Hindlimb muscle (tissue), 1 donor: ENCODE data around the gene NPAS3. TPM values are rescaled to one million over a fixed set of nuclear protein-coding genes. Genes with fewer than 3 reads are reported as not detected.
A peak's percentile ranks its signal among the peaks of the same experiment; 100 is the strongest.

ENCODE experiments used
- DNase-seq: peaks from one replicate; pipeline ENCODE4 v3.0.0-alpha.2; 2013
- polyA plus RNA-seq: library from polyadenylated mRNA; unstranded; fragments of 120-200 nt; gene quantifications from one replicate; pipeline ENCODE4 v1.2.1, GENCODE V29; 2013; ENCODE audit not compliant: insufficient read length

NPAS3 gene
- polyA plus RNA-seq, 1 donor, result 3.8 TPM

DNA sequence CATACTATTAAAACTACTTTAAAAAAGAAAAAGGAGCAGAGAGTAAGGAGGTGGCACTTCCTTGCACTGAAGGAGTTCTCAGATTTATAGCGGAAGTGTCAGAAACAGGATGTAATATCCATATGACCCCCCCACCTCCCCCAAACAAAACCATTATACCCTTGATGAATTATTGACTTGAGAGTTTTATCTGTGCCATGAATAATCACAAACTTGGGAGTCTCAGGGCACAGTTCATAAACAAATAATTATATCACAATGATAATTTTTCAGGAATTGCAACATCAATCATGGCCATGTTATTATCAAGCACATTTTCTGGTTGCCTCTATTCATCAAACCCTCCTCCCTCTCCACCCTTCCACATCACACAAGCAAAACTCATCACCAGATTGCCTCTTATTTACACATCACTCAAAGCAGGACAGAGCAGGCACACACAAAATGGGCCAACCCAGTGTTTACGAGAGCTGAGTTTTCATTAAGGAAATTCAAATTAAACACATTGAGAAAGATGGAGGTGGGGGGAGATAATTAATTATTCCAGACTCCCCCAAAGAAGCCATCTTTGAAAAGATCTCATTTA is 870.8 kb downstream of the NPAS3 start:
- no peak for DNase-seq

DNA sequence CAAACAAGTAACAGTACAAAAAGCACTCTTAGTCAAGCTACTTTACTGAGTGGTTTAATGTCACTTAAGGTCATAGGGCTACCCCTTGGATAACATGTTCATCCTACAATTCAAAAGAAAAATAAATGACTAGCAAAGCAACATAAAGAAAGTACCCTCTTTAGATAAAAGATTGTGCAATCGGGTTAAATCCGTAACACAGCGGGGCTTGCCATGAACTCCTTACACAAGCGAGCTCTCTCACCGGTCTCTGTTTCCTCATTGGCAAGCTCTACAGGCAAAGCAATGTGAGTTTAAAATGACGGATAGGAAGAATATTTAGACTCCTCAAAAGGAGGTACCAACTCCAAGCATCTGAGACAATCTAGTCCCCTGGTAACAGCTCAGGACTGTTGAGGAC is 871.6 kb downstream of the NPAS3 start:
- no peak for DNase-seq

DNA sequence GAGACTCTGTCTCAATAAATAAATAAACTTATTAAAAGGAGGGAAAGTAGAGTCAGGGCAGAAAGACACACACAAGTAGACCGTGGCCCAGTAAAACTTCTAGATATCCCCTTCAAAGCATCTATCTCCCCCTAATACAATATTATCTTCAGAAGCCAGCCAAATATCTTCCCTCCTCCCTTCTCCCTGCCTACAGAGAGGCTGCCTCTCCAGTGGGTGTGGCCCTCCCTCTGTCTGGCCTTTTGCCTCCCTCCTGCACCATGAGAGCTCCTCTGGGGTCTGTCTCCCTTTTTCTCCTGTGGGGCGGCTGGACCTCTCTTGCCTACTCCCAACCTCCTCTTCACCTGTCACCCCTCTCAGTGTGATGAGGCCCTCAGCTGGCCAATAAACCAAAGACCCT is 873.0 kb downstream of the NPAS3 start:
- DNase-seq, result no peak

DNA sequence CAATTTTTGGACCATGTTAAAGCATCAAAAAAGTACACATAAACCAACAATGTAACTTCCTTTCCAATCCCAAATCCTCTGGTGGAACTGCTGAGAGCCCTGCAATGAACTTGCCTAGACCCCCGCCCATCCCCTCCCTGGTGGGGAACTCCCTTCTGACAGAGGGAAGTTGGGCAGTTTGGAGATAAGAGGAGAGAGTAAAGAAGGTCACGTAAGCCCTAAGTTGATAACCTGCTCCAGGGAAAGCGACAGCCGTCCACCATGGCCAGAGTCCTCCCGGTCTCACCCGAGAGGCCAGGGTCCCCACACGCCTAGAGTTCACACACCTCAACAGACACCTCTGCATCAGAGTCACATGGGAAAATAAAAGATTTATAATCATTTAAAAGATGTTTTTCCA is 873.5 kb downstream of the NPAS3 start:
- DNase-seq, result no peak

DNA sequence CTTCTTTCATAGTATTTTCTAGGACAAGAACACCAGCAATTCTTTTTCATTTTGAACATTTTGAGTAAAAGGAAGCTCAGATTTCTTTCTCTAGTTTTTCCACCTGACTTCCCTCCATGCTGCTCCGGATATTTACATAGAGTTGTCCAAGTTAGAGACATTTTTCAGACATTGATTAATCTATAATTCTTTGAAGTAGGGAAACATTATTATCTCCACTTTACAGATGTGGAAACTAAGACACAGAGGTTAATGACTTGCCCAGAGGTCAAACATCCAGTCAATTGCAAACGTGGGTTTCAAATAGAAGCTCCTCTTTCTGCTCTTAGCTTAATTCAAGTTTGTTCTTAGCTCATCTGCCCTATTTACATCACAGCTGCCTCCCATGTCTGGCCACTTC is 873.9 kb downstream of the NPAS3 start:
- DNase-seq, result no peak

DNA sequence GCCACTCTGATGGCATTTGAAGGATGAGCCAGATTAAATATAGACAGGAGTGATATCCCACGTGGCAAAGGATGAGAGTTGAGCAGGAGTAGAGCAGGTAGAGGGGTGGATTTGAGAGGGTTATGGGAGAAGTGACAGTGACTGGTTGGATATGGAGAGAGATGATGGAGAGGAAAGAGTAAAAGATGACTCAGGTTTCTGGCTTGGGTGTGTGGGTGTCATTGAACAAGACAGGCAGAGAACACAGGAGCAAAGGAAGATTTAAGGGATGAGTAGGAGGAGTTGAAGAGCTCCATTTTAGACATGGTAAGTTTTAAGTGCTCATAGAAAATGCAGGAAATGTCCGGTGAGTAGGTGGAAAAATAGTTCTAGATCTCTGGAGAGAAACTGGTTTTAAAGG is 875.3 kb downstream of the NPAS3 start:
- no peak for DNase-seq

DNA sequence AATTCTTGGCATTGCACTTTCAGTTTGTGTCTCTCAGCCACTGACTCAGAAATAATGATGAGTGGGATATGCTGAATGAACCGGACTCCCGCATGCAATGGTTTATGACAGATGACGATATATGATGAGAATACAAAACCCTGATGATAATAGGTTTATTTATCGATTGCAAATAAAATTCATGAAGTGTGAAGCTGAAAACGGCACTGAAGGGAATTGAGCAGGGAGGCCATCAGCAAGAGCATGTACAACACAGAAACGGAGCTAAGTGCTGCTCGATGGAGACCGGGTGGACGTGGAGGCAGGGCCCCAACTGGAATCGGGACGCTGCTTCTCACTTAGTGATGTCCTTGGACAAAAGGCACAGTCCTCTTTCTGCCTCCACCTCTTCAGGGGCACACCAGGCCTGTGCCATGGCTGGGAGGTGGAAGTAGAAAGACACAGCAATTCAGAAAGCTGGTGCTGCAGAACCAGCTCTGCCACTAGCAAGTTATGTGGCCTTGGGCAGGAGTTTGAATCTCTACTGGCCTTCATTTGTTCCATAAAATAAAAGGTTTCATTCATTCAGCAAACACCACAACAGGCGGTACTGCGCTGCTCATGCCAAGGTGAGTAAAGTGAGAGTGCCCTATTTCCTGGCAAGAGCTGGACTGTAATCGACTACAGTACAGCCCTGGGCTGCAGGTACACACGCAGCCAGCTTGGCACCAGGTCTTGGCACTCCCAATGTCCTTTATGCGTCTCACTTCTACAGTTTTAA is 895.2 kb downstream of the NPAS3 start:
- DNase-seq, result no peak

DNA sequence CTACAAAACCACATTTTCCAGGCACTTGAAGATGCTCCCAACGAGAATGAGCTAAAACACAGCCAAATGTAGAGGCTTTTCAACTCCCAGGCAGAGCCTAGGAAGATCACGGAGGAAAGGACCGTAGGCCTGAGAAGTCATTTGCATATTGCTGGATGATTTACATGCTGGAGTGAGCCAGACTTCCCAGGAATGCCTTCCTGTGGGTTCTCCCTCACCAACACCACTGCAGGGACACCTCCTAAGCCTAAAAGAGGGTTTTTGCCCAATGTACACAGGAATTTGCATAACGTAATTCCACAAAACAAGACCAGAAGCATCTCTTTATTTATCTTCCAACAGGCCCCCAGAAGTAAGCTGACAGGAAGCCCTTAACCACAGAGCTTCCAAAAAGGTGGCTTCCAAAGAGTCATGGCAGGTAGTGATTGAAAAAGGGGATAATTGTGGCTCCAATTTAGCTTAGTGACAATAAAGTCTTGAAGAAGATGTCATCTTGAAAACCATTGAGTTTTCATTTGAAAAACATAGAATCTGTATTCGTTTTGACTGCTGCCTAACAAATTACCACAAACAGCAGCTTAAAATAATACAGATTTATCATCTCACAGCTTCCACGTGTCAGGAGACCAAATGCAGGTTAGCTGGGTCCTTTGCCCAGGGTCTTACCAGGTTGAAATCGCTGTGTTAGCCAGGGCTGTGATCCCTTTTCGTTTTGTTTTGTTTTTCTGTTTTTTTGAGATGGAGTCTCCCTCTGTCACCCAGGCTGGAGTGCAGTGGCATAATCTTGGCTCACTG is 896.0 kb downstream of the NPAS3 start:
- no peak for DNase-seq

DNA sequence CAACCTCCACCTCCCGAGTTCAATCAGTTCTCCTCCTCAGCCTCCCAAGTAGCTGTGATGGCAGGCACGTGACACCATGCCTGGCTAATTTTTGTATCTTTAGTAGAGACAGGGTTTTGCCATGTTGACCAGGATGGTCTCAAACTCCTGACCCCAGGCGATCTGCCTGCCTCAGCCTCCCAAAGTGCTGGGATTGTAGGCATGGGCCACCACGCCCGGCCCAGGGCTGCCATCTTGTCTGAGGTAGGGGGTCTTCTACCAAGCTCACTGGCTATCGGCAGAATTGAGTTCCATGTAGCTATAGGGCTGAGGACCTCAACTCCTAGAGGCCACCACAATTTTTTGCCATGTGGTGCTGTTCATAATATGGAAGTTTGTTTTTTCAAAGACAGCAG is 896.6 kb downstream of the NPAS3 start:
- no peak for DNase-seq

DNA sequence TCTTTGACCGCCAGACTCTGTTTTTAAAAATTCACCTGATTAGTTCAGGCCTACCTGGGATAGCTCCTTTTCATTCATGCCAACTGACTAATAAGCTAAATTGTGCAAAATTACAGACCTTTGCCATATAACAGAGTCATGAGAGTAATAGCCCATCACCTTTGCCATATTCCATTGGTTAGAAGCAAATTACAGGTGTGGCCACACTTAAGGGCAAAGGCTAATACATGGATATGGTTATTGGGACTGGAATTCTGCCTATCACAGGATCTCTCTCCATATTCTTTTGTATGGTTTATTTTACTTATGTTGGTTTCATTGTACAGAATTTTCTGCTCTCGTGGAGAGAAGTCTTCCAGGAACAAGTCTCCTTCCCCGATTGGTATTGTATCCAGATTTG is 897.0 kb downstream of the NPAS3 start:
- no peak for DNase-seq

DNA sequence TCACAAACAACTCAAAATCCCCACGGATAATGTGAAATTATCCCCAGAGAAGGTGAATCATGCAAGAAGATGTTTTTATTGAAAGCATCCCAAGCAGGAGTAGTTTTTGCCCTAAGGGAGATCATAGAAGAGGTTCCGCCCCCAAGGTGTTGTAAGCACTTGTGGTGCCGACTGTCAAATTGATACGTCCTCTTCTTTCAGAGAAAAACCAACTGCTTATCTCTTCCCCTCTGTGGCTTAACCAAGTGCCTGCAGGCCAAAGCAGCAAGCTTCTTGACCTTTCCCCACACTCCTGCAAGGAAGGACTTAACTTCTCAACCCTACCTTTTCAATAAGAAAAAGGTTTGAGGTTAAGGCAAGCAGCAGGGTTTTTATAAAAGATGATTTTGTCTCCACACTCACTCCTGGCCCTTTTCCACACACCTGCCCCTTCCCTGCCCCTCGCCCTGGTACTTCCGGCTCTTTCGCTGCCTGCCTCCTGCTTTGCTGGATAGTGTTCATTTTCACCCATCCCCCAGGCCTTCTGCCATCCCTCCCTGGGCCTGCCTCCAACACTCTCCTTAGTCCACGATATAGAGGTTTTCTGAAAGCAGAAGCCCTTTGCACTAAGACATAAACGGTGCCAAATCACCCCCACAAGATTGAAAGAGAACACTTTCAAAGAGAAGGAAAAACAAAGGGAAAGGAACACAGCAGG is 897.7 kb downstream of the NPAS3 start:
- no peak for DNase-seq

DNA sequence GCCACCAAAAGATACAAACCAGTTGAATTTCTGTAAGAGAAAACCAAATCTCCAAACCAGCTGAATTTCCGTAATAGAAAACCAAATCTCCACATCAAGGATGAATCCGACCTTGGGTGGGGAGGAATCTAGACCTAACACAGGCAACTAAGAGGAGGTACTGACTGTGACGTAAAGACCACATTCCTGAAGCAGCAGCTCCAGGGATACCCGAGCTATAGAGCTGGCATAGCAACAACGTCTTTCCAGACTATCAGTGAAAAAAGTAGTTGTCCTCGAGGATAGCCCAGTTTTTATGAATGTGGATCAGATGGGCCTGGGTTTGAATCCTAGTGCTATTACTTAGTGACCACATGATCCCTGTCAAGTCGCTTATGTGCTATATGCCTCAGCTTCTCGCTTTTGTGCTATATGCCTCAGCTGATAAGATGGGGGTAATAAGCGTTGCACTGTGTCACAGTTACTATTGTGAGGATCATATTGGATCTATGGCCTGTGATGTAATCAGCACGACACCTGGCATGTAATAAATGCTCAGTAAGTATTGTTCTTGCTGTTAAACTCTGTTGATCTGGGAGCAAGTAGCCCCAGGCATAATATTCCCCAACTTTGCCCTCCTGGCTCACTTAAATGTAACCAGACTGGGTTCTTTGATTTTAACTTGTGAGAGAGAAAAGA is 898.4 kb downstream of the NPAS3 start:
- no peak for DNase-seq

DNA sequence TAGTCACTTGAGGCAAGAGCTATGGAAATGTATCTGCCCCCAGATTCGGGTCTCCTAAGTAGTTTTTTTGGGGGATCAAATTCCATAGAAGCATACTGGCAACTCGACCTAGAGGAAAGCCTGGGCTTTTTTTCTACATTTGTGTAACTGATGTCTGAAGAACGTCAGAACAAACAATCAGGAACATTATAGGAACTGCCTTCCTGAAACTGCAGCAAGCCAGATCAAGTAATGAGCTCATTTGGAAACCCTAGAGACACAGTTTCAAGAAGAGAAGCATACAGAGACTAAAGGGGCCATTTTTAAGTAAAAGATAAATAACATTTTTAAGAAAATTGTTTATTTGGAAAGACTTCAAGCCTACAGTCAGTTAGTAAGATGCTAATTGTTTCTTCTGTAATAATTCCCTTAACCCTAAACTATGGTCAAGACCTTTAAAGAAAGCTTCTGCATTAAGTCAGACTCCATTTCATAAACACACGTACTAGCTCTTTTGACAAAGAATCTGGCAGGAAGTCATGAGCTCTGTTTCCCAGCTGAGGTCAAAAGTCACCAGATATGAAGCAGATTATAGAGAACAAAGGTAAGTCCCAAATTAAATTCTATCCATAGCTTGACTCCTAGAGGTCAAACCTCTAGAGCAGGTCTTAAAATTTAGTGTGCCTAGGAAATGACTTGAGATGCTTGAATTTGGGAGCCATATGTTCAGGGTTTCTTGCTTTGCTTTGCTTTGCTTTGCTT is 899.4 kb downstream of the NPAS3 start:
- DNase-seq, result no peak

DNA sequence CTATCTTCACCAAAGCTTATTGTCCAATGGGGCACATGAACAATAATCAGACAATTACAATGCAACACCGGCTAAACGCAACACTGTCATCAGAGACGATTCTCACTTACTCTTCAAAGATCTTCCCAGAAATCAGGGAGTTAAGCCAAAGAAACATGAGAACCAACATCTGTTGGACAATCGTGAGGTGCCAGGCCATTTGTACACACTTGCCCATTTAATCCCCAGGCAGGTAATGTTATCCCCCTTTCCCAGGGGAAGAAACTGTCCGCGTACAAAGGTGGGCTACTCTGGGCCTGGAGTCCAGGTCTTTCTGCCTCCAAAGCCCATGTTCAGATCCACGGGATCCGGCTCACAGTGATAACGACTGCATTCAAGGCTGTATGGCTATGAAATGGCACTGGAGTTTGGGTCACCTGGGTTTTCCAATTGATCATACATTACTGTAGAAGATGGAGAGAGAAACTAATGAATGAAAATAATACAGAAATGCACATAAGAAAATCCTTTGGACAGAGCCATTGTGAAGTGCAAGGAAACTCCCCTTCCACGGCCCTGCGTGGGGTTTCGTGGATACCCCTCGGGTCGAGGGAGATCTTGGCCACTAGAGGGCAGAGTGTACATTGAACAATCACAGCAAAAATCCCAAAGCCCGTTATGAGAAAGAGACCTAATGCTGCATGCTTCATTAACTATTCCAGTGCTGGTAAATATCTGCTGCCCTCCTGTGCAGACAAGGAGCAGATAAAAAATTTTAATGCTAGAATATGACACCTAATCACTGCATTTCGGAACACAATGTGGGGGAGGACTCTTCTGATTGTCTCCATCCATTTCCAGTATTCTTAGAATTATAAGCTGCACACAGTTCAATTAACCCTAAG is 900.8 kb downstream of the NPAS3 start:
- DNase-seq, result peak; percentile 59

DNA sequence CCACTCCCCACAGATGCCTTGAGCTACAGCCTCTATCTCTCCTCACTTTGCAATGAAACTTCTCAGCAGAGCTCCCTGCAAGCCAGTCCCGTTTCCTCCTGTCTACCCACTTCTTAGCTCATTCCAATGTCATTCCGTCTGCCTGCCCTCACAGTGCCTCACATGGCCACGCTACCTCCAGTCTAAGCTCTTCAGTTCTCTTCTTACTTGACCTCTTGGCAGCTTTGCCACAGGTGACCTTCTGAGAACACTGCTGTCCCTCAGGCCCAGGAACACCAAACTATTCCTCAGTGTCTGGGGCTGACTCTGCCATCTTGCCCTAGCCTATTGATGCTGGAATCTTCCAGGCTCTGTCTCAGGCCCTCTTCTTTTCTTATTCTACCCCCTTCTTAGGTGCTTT is 902.1 kb downstream of the NPAS3 start:
- DNase-seq, result no peak

DNA sequence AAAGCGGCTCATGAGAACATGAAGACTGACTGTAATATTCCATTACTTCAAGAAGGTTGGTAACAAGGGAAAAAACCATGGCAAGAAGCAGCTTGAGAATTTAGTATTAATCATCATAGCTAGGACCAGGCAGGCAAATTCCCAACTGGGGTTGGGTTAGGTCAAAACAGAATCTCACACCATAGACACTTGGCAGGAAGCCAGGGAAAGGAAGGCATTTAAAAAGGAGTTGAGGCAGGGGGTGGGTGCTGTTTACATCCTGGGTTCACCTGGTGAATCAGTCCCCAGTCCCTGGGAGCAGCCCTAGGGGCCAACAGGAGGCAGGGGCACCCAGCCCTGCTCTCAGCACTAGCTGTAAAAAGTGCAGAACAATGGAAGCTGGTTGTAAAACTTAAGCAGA is 903.6 kb downstream of the NPAS3 start:
- no peak for DNase-seq

DNA sequence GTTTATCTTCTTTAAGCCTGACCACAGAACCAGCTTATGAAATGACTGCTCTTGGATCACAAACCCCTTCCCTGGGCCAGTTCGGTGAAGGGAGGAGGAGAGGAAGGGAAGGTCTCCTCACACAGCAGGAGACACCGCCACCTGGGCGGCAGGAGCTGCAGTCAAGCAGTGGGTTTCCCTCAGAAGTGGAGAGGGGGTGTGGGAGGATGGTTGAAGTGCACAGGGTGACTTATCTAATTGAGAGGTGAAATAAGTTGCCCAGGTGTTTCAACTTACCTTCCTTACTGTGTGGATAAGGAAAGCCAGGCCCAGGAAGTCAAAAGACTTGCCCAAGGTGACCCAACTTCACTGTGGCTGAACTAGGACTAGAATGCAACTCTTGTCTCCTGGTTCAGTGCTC is 905.4 kb downstream of the NPAS3 start:
- DNase-seq, result no peak

DNA sequence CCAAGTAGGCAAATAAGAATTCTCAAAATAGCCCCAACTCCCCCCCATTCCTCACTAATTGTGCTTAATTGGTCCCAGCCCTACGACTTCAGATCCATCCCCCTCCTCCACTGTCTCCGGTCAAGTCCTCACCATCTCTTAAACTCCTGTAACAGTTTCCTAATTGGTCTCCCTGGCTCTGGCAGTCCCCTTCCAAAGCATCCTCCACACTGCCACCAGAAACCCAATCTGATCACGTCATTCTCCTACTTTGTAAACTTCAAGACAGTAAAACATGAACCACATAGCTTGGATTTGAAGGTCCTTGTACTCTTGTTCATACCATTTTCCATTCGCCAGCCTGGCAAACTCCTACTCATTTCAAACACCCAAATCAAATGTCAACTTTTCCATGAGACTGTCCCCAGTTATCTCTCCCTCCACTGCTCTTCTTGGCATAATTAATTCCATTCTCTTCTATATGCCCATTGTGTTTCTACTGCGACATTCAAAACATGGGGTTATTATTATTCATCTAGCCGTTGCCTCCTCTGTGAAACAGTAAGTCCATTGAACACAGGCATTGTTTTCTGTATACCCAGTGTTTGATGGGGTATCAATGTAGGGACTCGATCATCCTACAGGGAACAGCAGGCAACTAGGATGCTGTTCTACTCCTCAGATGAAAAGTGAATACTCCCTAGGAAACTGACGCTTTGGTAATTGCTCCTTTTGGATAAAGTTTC is 907.6 kb downstream of the NPAS3 start:
- no peak for DNase-seq

DNA sequence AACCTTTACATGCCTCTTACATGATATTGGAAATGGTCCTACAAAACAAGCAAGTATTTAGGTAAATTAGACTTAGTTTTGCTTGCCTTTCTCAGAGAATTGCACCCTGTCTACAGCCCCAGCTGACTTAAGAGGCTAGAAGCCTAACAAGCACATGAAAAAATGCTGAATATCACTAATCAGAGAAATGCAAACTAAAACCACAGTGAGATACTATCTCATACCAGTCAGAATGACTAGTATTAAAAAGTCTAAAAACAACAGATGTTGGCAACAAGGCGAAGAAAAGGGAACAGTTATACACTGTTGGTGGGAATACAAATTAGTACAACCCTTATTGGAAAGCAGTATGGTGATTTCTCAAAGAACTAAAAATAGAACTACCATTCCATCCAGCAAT is 908.4 kb downstream of the NPAS3 start:
- no peak for DNase-seq

DNA sequence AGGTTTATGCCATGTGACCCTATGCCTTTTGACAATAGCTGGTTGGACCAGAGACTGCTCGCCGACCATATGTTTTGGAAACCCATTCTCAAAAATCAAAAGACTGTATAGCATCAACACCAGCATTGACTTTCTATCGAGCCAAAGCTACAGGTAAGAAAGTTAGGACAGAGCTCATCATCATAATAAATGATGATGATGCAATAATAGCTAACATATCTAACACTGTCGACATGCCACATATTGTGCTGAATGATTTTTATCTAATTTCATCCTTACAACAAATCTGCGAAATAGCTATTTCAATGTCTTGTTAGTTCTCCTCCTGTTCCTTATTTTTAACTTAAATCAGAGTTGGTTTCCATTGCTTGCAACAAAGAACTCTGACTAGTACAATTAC is 909.3 kb downstream of the NPAS3 start:
- no peak for DNase-seq
